GM18499 (cell line): ENCODE data around the gene LDLR.
"Not testable (repeated sequence)": the region's sequence is repeated elsewhere in the genome, so short reads cannot be mapped to it uniquely, and the experiment has no call there.

Source experiments
- ATAC-seq: cut with Tn5 transposase; IDR thresholded peaks from one replicate; pipeline ENCODE4 v1.9.1; 2021; ENCODE audit warnings: moderate number of reproducible peaks; ENCODE audit not compliant: insufficient read depth, unreplicated experiment

The LDLR gene

DNA sequence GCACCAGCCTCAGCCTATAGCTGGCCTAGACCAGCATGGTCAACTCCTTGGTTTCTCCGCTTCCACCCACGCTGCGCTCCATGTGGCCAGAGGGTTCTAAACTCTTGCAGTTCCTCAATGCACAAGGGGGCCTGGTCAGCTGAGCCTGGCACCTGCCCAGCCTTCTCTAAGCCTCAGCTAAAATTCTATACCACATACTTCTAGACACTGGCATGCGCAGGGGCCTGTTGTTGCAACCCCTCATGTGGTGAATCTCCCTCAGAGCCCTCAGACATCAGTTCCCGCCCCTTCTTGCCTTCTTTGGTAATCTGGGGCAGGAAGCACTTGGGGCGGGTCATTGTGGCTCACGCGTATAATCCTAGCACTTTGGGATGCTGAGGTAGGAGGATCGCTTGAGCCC, 19.7 kb upstream of the LDLR start:
- no peak for ATAC-seq

DNA sequence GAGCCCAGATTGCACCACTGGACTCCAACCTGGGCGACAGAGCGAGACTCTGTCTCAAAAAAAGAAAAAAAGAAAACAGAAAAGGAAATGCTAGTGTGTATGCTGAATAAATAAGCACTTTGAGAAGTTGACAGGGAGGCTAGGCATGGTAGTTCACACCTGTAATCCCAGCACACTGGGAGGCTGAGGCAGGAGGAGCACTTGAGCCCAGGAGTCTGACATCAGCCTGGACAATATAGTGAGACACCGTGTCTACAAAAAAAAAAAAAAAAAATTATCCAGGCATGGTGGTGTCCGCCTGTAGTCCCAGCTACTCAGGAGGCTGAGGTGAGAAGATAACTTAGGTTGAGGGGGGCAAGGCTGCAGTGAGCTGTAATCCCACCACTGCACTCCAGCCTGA, 19.1 kb upstream of the LDLR start:
- no peak for ATAC-seq

DNA sequence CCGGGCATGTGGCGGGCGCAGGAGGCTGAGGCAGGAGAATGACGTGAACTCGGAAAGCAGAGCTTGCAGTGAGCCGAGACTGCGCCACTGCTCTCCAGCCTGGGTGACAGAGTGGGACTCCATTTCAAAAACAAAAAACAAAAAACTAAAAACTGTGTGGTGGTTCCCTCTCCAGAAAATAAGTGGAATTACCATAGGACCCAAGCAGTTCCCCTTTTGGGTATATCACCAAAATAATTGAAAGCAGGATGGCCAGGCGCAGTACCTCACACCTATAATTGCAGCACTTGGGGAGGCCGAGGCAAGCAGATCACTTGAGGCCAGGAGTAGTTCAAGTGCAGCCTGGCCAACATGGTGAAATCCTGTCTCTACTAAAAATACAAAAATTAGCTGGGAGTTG, 15.7 kb upstream of the LDLR start:
- no peak for ATAC-seq

DNA sequence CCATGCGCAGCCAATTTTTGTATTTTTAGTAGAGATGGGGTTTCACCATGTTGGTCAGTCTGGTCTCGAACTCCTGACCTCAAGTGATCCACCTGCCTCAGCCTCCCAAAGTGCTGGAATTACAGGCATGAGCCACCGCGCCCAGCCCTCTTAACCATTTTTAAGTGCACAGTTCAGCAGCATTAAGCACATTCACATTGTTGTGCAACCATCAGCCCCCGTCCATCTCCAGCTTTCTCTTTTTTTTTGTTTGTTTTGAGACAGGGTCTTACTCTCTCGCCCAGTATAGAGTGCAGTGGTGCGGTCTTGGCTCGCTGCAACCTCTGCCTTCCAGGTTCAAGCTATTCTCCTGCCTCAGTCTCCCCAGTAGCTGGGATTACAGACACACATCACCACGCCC, 12.5 kb upstream of the LDLR start:
- not testable (repeated sequence) for ATAC-seq

DNA sequence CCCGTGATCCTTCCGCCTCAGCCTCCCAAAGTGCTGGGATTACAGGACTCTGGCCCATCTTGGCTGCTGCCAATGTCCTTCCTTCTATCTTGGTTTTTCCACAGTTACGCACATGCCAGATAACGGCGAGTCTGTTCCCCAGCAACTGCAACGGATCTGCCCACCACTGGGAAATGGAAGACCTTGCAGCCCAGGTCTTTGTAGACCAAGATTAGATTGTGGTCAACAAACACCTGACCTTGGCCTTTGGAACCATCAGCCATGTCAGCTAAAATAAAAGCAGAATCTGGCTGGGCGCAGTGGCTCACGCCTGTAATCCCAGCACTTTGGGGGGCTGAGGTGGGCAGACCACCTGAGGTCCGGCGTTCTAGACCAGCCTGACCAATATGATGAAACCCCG, 10.4 kb upstream of the LDLR start:
- ATAC-seq = no peak

DNA sequence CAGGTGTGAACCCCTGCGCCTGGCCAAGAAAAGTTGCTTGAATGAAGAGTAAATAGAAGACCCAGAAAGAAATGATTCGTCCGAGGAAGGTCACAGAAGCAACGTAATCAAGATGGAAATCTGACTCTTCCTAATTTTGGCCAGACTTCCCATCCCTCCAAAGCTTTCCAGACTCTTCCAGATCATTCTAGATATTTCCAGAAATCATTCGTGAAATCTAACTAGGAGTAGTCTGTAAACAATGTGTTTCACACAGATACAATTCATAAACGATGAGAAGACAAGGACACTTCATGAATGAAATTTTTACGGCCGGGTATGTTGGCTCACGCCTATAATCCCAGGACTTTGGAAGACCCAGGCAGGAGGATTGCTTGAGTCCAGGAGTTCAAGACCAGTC, 9.3 kb upstream of the LDLR start:
- no peak for ATAC-seq

DNA sequence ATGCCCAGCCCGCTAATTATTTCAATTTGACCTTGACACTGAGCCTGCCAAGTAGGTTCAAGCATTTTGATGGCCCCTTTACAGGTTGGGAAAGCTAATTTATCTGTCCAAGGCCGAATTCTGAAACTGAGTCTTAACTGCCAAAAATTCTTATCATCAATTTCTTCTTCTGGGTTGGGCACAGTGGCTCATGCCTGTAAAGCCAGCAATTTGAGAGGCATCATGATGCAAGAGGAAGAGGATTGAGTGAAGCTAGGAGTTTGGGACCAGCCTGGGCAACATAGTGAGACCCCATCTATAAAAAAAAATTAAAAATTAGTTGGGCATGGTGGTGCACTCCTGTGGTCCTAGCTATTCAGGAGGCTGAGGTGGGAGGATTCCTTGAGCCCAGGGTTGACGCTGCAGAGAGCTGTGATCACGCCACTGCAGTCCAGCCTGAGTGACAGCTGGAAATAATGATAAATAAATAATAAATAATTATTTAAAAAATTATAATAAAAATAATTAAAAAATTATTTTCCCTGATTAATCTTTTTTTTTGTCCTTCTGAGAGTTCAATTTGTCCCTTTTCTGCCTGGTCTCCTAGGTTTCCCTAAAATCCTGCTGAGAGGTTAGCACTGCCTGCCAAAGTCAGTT, 1.3 kb upstream of the LDLR start:
- ATAC-seq = no peak

DNA sequence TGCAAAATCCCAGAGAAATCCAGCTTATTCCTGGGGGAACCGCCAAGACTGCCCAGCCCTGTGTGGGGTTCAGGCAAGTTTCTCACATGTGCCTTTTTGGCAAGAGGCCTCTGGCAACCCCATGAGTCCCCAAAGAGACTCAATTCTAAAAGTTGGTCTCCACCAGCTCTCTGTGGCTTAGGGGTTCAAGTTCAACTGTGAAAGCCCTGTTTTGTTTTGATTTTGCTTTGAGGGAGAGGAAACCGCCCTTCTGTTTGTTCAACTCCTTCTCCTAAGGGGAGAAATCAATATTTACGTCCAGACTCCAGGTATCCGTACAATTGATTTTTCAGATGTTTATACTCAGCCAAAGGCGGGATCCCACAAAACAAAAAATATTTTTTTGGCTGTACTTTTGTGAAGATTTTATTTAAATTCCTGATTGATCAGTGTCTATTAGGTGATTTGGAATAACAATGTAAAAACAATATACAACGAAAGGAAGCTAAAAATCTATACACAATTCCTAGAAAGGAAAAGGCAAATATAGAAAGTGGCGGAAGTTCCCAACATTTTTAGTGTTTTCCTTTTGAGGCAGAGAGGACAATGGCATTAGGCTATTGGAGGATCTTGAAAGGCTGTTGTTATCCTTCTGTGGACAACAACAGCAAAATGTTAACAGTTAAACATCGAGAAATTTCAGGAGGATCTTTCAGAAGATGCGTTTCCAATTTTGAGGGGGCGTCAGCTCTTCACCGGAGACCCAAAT, 583 bp upstream of the LDLR start:
- no peak for ATAC-seq

DNA sequence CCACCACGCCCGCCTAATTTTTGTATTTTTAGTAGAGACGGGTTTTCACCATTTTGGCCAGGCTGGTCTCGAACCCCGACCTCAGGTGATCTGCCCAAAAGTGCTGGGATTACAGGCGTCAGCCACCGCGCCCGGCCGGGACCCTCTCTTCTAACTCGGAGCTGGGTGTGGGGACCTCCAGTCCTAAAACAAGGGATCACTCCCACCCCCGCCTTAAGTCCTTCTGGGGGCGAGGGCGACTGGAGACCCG, 676 bp downstream of the LDLR start:
- ATAC-seq = not testable (repeated sequence)

DNA sequence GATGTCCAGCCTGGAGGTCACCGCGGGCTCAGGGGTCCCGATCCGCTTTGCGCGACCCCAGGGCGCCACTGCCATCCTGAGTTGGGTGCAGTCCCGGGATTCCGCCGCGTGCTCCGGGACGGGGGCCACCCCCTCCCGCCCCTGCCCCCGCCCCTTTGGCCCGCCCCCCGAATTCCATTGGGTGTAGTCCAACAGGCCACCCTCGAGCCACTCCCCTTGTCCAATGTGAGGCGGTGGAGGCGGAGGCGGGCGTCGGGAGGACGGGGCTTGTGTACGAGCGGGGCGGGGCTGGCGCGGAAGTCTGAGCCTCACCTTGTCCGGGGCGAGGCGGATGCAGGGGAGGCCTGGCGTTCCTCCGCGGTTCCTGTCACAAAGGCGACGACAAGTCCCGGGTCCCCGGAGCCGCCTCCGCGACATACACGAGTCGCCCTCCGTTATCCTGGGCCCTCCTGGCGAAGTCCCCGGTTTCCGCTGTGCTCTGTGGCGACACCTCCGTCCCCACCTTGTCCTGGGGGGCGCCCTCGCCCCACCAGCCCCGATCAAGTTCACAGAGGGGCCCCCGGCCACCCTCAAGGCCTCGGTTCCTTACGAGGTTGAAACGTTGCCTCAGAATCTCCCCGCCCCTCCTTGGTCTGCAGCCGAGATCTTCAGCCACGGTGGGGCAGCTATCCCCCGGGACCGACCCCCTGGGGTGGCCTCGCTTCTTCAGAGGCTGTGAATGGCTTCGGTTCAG, 1.2 kb downstream of the LDLR start:
- no peak for ATAC-seq

DNA sequence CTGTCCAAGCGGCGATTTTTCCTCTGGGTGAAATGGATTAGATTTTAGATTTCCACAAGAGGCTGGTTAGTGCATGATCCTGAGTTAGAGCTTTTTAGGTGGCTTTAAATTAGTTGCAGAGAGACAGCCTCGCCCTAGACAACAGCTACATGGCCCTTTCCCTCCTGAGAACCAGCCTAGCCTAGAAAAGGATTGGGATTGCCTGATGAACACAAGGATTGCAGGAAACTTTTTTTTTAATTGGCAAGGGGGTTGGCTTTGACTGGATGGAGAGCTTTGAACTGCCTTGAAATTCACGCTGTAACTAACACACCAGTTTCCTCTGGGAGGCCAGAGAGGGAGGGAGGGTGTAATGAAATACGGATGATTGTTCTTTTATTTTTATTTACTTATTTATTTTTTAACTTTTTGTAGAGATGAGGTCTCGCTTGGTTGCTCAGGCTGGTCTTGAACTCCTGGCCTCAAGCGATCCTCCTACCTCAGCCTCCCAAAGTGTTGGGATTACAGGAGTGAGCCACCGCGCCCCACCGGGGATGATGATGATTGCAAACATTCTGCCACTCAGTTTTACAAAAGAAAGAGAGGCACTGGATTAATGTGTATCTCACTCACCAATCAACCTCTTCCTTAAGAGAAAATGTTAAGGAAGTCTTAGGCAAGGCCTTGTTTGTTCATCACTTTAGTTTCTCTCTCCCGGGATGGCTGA, 1.9 kb downstream of the LDLR start:
- ATAC-seq = no peak

DNA sequence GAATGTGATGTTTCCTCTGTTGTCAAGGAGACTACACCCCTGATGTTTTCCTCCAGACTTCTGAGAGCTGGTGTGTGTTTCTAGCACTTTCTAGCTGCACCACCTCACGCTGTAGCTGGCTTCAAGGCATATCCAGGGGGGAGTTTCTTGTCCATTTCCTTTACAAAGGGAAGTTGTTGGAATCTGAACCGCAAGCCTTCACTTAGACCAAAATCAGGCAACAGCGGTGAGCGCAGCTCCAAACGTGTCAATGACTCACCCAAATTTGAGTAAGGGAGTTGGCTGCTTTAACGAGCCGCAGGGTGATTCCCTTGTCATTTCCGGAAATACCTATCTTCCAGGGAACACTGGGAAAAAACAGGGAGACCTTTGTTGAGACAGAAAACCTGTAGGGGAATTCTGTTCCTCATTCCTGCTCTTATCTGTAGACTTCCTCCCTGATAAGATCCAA, 2.5 kb downstream of the LDLR start:
- ATAC-seq = no peak

DNA sequence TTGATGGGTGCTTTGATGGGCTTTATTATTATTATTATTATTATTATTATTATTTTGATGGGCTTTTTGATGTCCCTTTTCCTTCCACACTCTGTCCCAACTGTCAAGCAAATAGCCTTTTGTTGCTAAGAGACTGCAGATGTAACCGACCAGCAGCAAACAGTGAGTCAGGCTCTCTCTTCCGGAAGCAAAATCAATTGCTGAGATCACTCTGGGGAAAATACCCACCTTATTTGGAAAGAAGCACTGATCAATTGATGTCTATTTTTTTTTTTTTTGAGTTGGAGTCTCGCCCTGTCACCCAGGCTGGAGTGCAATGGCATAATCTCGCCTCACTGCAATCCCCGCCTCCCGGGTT, 2.9 kb downstream of the LDLR start:
- no peak for ATAC-seq

DNA sequence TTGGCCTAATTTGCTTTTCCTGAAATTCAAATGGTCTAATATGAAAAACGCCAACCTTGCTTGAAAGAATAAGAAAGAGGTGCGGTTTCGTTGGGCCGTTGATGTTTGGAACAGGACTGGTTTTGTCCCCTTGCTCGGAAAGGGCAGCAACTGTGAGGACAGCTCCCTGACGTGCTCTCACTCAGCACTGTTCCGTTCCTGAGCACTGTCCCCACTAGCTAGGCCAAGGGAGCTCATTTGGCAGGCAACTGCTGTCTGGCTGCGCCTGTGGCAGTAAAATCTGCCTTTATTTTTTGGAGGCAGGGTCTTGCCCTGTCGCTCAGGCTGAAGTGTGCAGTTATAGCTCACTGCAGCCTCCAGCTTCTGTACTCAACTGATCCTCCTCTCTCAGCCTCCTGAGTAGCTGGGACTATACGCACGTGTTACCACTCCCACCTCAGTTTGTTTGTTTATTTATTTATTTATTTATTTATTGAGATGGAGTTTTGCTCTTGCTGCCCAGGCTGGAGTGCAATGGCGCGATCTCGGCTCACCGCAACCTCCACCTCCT, 4.5 kb downstream of the LDLR start:
- no peak for ATAC-seq

DNA sequence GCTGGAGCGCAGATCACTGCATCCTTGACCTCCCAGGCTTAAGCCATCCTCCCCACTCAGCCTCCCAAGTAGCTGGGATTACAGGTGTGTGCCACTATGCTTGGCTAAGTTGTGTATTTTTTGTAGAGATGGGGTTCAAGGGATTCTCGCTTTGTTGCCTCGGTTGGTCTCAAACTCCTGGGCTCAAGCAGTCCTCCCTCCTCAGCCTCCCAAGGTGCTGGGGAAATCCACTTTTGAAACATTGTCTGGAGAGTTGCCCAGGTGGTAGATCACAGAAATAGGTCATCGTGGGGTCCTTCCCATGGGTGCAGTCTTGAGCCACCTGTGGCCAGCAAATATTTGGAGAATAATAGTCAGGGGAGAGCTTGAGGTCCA, 5.2 kb downstream of the LDLR start:
- no peak for ATAC-seq

DNA sequence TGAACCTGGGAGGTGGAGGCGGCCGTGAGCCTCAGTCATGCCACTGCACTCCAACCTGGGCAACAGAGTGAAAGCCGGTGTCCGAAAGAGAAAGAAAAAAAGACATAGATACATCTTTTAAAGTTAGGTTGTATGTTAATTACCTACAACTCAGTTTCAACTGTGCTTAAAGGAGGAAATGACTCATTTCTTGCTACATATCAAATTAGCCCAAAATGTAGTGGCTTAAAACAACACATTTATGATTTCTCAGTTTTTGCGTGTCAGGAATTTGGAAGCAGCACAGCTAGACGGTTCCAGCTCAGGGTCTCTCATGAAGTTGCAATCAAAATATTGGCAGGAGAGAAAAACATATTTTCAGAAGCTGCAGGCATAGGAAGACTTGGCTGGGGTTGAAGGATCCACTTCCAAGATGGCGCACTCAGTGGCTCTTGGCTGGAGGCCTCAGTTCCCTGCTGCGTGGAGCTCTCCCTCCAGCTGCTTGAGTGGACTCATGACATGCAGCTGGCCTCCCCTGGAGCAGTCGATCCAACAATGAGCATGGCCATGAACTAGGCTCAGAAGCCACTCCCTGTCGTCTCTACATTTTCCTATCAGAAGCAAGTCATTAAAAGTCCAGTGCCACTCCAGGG, 7.1 kb downstream of the LDLR start:
- no peak for ATAC-seq

DNA sequence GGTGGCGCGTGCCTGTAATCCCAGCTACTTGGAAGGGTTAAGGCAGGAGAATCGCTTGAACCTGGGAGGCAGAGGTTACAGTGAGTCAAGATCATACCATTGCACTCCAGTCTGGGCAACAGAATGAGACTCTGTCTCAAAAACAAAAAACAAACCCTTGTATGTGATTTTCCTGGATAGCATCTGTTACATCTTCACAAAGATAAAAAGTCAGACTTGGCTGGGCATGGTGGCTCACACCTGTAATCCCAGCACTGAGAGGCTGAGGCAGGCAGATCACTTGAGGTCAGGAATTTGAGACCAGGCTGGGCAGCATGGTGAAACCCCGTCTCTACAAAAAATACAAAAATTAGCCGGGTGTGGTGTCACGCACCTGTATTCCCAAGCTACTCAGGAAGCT, 8.1 kb downstream of the LDLR start:
- not testable (repeated sequence) for ATAC-seq

DNA sequence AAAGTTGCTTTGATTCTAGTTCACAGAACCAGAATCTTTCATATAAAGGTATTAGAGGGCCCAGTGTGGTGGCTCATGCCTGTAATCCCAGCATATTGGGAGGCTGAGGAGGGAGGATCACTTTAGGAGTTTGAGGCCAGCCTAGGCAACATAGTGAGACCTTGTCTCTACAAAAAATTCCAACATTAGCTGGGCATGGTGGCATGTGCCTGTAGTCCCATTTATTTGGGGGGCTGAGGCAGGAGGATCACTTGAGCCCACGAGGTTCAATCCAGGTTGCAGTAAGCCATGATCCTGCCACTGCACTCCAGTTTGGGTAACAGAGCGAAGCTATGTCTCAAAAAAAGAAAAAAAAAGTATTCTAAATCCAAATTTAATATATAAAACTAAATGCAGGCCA, 9.1 kb downstream of the LDLR start:
- ATAC-seq = no peak

DNA sequence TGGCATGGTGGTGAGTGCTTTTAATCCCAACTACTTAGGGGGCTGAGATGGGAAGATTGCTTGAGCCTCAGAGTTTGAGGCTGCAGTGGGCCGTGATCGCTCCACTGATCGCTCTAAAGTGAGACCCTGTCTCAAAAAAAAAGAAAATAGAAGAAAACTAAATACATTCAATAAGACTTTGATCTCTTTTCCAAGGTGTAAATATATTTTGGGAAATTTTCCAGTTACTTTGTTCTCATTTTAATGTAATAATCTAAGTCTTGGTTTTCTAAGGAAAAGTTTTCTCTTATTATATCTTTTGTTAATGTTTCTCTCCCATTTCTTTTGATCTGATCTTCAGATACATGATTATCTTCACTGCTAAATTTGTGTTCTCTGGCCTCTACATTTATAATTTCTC, 9.6 kb downstream of the LDLR start:
- ATAC-seq = no peak

DNA sequence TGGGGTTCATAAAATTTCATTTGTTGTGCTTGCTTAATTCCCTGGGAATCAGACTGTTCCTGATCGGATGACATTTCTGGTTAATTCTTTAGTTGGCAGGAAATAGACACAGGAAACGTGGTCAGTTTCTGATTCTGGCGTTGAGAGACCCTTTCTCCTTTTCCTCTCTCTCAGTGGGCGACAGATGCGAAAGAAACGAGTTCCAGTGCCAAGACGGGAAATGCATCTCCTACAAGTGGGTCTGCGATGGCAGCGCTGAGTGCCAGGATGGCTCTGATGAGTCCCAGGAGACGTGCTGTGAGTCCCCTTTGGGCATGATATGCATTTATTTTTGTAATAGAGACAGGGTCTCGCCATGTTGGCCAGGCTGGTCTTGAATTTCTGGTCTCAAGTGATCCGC, 10.8 kb downstream of the LDLR start:
- ATAC-seq = no peak

DNA sequence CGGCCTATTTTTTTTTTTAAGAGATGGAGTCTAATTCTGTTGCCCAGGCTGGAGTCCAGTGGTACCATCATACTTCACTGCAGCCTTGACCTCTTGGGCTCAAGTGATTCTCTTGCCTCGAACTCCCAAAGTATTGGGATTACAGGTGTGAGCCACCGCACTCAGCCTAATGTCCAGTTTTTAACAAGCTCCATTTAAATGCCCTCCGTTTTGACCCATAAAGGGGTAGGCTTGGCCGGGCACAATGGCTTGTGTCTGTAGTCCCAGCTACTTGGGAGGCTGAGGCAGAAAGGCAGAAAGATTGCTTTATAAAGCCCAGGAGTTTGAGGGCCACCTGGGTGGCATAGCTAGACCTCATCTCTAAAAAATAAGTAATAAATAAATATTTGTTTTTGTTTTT, 11.8 kb downstream of the LDLR start:
- ATAC-seq = no peak
